Measurements from ENCODE around the gene ETAA1.

GRCh38 chr2:67456428-67456827, 59.3 kb downstream of the ETAA1 start:
- TF ChIP-seq CTCF (IDR thresholded peaks at IDR 0.05; ENCODE audit: low read depth, low read length, poor library complexity, severe bottlenecking) (no peak), EZH2phosphoT487 (IDR thresholded peaks at IDR 0.05; ENCODE audit: borderline replicate concordance, low read length) (no peak)

Measured in DOHH2 (cell line).